HCT116 (cell line): ENCODE data around the gene PREX1.

ENCODE experiments used
- EGR1 ChIP-seq: IDR thresholded peaks from 2 replicates; pipeline ENCODE4 v1.6.1; 2012; ENCODE audit warnings: low read depth
- ELF1 ChIP-seq: IDR thresholded peaks from 2 replicates; pipeline ENCODE4 v1.6.1; 2012; ENCODE audit warnings: low read depth, borderline replicate concordance
- EZH2 ChIP-seq: fragments of 200-600 bp; sonication (generic); IDR thresholded peaks from 2 replicates; pipeline ENCODE4 v1.6.1; 2017; ENCODE audit warnings: antibody characterized with exemption, mixed run types
- EZH2phosphoT487 ChIP-seq: fragments of 200-600 bp; IDR thresholded peaks from 2 replicates; pipeline ENCODE4 v1.6.1; 2018; ENCODE audit warnings: antibody characterized with exemption, borderline replicate concordance
- FOSL1 ChIP-seq: IDR thresholded peaks from 2 replicates; pipeline ENCODE4 v1.6.1; 2012; ENCODE audit warnings: low read depth
- JUND ChIP-seq: IDR thresholded peaks from 2 replicates; pipeline ENCODE4 v1.6.1; 2012
- POLR2A ChIP-seq: IDR thresholded peaks from 2 replicates; pipeline ENCODE4 v1.7.0; 2011; ENCODE audit warnings: borderline replicate concordance; ENCODE audit not compliant: insufficient read depth, insufficient read length; ENCODE audit errors: extremely low read depth
- POLR2AphosphoS5 ChIP-seq: IDR thresholded peaks from 2 replicates; pipeline ENCODE4 v1.6.1; 2011; ENCODE audit warnings: mild to moderate bottlenecking, low read depth, low read length, moderate library complexity
- RAD21 ChIP-seq: IDR thresholded peaks from 2 replicates; pipeline ENCODE4 v1.6.1; 2012; ENCODE audit warnings: low read depth, mild to moderate bottlenecking
- TCF7L2 ChIP-seq: IDR thresholded peaks from 2 replicates; pipeline ENCODE4 v1.7.0; 2011; ENCODE audit warnings: borderline replicate concordance, inconsistent platforms; ENCODE audit not compliant: insufficient read depth, insufficient read length; ENCODE audit errors: extremely low read depth
- YY1 ChIP-seq: IDR thresholded peaks from 2 replicates; pipeline ENCODE4 v1.6.1; 2011; ENCODE audit warnings: low read length, low read depth, moderate library complexity, mild to moderate bottlenecking; ENCODE audit not compliant: insufficient replicate concordance; ENCODE audit errors: extremely low read depth
- ZFX ChIP-seq: fragments of 450-650 bp; IDR thresholded peaks from 2 replicates; pipeline ENCODE4 v1.6.1; 2017
- TF ChIP-seq, protein P1 (sequence below), 3 experiments: fragments of 200-600 bp in 1 of 3; sonication (generic) in 1 of 3; IDR thresholded peaks in 2 of 3; conservative IDR thresholded peaks in 1 of 3; 2 replicates each; pipeline ENCODE4 v1.5.1; 2012 to 2017; ENCODE audit warnings: low read depth in 2 of 3, low read length in 2 of 3, antibody characterized with exemption in 1 of 3, borderline replicate concordance in 1 of 3, control low read depth in 1 of 3, mild to moderate bottlenecking in 1 of 3, mixed read lengths in 1 of 3, mixed run types in 1 of 3, moderate library complexity in 1 of 3; ENCODE audit not compliant: insufficient read depth in 1 of 3
- TF ChIP-seq, protein P2 (sequence below): IDR thresholded peaks from 2 replicates; pipeline ENCODE4 v1.6.1; 2012

DNA sequence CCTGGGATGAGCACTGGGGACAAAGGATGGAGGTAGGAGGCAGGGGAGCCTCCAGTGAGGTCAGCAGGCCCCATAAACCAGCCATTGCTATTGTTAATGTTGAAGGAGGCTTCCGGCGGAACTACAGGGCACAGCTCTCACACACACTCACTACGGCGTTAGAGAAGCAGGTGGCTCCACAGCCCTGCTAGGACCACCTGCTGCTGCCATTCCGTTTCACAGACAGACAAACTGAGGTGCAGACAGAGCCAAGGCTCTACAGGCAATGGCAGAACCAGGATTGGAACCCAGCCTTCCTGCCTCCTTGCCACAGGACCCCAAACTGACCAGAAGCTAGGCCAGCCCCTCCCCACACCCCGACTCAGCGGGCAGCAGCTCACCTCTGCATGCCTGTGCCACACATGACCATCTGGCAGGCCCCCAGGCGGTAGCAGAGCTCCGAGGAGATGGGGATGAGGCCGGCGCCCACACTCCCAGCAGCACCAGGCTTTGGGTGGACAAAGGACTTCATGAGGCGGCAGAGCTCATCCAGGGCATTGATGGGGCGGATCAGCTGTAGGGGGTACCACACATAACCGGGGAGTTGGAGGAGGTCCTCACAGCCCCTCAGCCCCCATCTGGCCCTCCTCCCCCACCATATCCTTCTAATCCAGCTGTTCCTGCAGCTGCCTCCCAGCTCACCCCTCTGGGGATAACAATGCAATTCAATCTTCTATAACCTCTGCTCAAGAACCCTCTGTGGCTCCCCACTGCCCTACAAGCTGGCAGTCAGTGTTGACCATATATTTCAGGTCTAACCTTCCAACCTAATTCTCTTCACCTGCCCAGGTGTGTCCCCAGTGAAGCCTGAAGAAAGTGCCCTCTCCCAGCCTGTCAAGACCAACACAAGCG, 198.5 kb downstream of the PREX1 start:
- TF ChIP-seq EGR1: no peak
- TF ChIP-seq, protein P1, sequence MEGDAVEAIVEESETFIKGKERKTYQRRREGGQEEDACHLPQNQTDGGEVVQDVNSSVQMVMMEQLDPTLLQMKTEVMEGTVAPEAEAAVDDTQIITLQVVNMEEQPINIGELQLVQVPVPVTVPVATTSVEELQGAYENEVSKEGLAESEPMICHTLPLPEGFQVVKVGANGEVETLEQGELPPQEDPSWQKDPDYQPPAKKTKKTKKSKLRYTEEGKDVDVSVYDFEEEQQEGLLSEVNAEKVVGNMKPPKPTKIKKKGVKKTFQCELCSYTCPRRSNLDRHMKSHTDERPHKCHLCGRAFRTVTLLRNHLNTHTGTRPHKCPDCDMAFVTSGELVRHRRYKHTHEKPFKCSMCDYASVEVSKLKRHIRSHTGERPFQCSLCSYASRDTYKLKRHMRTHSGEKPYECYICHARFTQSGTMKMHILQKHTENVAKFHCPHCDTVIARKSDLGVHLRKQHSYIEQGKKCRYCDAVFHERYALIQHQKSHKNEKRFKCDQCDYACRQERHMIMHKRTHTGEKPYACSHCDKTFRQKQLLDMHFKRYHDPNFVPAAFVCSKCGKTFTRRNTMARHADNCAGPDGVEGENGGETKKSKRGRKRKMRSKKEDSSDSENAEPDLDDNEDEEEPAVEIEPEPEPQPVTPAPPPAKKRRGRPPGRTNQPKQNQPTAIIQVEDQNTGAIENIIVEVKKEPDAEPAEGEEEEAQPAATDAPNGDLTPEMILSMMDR (IDR thresholded peaks at IDR 0.05 in 2 of 3, conservative IDR thresholded peaks at IDR 0.05 in 1 of 3; ENCODE audit: borderline replicate concordance in 1 of 3, insufficient read depth in 1 of 3, low read depth in 2 of 3, low read length in 2 of 3): no peak
- TF ChIP-seq POLR2A: no peak
- no peak for TF ChIP-seq EZH2
- no peak for TF ChIP-seq JUND
- no peak for TF ChIP-seq POLR2AphosphoS5
- TF ChIP-seq YY1: no peak
- no peak for TF ChIP-seq FOSL1
- TF ChIP-seq, protein P2, sequence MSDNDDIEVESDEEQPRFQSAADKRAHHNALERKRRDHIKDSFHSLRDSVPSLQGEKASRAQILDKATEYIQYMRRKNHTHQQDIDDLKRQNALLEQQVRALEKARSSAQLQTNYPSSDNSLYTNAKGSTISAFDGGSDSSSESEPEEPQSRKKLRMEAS: no peak
- TF ChIP-seq TCF7L2: no peak
- TF ChIP-seq ZFX: no peak
- TF ChIP-seq ELF1: no peak
- no peak for TF ChIP-seq EZH2phosphoT487
- no peak for TF ChIP-seq RAD21
